GM12891 (cell line): ENCODE results near the gene SEMA6A.

Experiments
- DNase-seq: peaks from one replicate; pipeline ENCODE4 v3.0.0; 2011; ENCODE audit warnings: low spot score; ENCODE audit not compliant: insufficient read length
- FAIRE-seq: peaks from 2 replicates; lab custom pipeline; 2011; peaks lifted over from hg19 to GRCh38; lab: Jason Lieb, UNC
- PAX5 ChIP-seq: IDR thresholded peaks from 2 replicates; pipeline ENCODE4 v1.6.1; 2011; ENCODE audit warnings: low read length, moderate library complexity, mild to moderate bottlenecking; ENCODE audit not compliant: insufficient read depth, severe bottlenecking
- POLR2A ChIP-seq: IDR thresholded peaks from 2 replicates; pipeline ENCODE4 v1.6.1; 2011; ENCODE audit warnings: low read depth, low read length, control low read depth
- POLR2AphosphoS5 ChIP-seq: IDR thresholded peaks from 2 replicates; pipeline ENCODE4 v1.6.1; 2011; ENCODE audit warnings: low read depth, low read length, control low read depth
- POU2F2 ChIP-seq: IDR thresholded peaks from 2 replicates; pipeline ENCODE4 v1.6.1; 2011; ENCODE audit warnings: low read depth, mild to moderate bottlenecking, control low read depth, low read length, moderate library complexity
- SPI1 ChIP-seq: IDR thresholded peaks from 2 replicates; pipeline ENCODE4 v1.6.1; 2011; ENCODE audit warnings: low read depth, low read length, control low read depth
- TAF1 ChIP-seq: IDR thresholded peaks from 2 replicates; pipeline ENCODE4 v1.6.1; 2011; ENCODE audit warnings: low read depth, low read length, control low read depth

Gene SEMA6A

GRCh38 chr5:116504593-116505166, 69.9 kb downstream of the SEMA6A start:
- TF ChIP-seq POU2F2: no peak
- TF ChIP-seq TAF1: no peak
- TF ChIP-seq SPI1: no peak
- TF ChIP-seq POLR2AphosphoS5: no peak
- TF ChIP-seq POLR2A: no peak
- TF ChIP-seq PAX5: no peak
- DNase-seq: no peak
- FAIRE-seq: no peak

GRCh38 chr5:116502616-116503015, 72.0 kb downstream of the SEMA6A start:
- DNase-seq (no peak), FAIRE-seq (no peak)
- no peak for TF ChIP-seq POLR2AphosphoS5

GRCh38 chr5:116502138-116502537, 72.5 kb downstream of the SEMA6A start:
- no peak for FAIRE-seq
- no peak for DNase-seq
- TF ChIP-seq POLR2A: no peak
- TF ChIP-seq PAX5: no peak
- TF ChIP-seq TAF1: no peak
- TF ChIP-seq POU2F2: no peak
- no peak for TF ChIP-seq POLR2AphosphoS5
- no peak for TF ChIP-seq SPI1

- FAIRE-seq: no peak
- DNase-seq: no peak
- TF ChIP-seq POLR2AphosphoS5: no peak
- TF ChIP-seq PAX5: no peak
- no peak for TF ChIP-seq POLR2A
- TF ChIP-seq TAF1: no peak
- no peak for TF ChIP-seq POU2F2
- no peak for TF ChIP-seq SPI1
Measured at GRCh38 chr5:116498503-116499048, 76.0 kb downstream of the SEMA6A start.

GRCh38 chr5:116497631-116498030, 77.0 kb downstream of the SEMA6A start:
- FAIRE-seq (peak; percentile 43), DNase-seq (no peak)
- TF ChIP-seq POLR2AphosphoS5 (no peak), SPI1 (no peak), TAF1 (no peak), POLR2A (no peak), PAX5 (no peak), POU2F2 (no peak)

- FAIRE-seq: no peak
- no peak for TF ChIP-seq POU2F2
- no peak for DNase-seq
Measured at GRCh38 chr5:116495786-116496357, 78.8 kb downstream of the SEMA6A start.

- TF ChIP-seq POLR2A: no peak
- TF ChIP-seq PAX5: no peak
- no peak for TF ChIP-seq POLR2AphosphoS5
- TF ChIP-seq TAF1: no peak
- no peak for TF ChIP-seq SPI1
- TF ChIP-seq POU2F2: no peak
- no peak for DNase-seq
Measured at GRCh38 chr5:116494784-116495450, 79.7 kb downstream of the SEMA6A start.

GRCh38 chr5:116492776-116493175, 81.8 kb downstream of the SEMA6A start:
- FAIRE-seq: no peak
- TF ChIP-seq POLR2AphosphoS5: no peak
- TF ChIP-seq SPI1: no peak
- no peak for TF ChIP-seq POU2F2
- TF ChIP-seq PAX5: no peak
- no peak for TF ChIP-seq TAF1
- no peak for TF ChIP-seq POLR2A
- DNase-seq: no peak

More at GRCh38 chr5:116494784-116495450, 79.7 kb downstream of the SEMA6A start:
- no peak for FAIRE-seq

- peak; percentile 71 for TF ChIP-seq SPI1
- TF ChIP-seq POLR2AphosphoS5: no peak
- DNase-seq (no peak), FAIRE-seq (no peak)
Measured at GRCh38 chr5:116492016-116492623, 82.5 kb downstream of the SEMA6A start.
